ENCODE data around the gene FNDC5. TPM values are rescaled to one million over a fixed set of nuclear protein-coding genes. Genes with fewer than 3 reads are reported as not detected.

FNDC5 gene
- total RNA-seq, 6 experiments from 2014 or later, result 1.0 to 8.3 (median 2.4) TPM

- Histone ChIP-seq H3K4me3 (no peak overlapping the region), H3K4me1 (peaks cover 0 to 11% (median 0%) of the 10 kb centered on the region in 4 donors), H3K27me3 (no peaks in the 10 kb centered on the region), H3K27ac (no peak overlapping the region), H3K36me3 (no peaks in the 10 kb centered on the region), H3K9me3 (no peaks in the 10 kb centered on the region)
- WGBS (ENCODE audit: insufficient coverage, low coverage, low lambda C conversion rate, missing lambda C conversion rate), result 90% methylated on average over 2 of the region's 9 CpGs
- TF ChIP-seq CTCF (IDR thresholded peaks at IDR 0.05), result no peak
- DNase-seq, result no peak
- ATAC-seq, result no peak
- intact Hi-C loops (cut with DNase I), result no loop called here
These were observed 27.3 kb upstream of the FNDC5 start for GRCh38 chr1:32898056-32898455.

GRCh38 chr1:32897082-32898049 is 26.7 kb upstream of the FNDC5 start:
- no peaks in the 10 kb centered on the region for H3K27me3 ChIP-seq
- H3K4me1 ChIP-seq, result peaks cover 0 to 14% (median 0%) of the 10 kb centered on the region in 4 donors
- DNase-seq (no peak), ATAC-seq (no peak)
- no peak overlapping the region for H3K27ac ChIP-seq
- H3K36me3 ChIP-seq, result no peaks in the 10 kb centered on the region
- intact Hi-C loops (cut with DNase I), result no loop called here
- H3K9me3 ChIP-seq, result no peaks in the 10 kb centered on the region
- 76% methylated on average over 6 of the region's 11 CpGs for WGBS (ENCODE audit: insufficient coverage, low coverage, low lambda C conversion rate, missing lambda C conversion rate)
- H3K4me3 ChIP-seq, result no peak overlapping the region
- TF ChIP-seq POLR2A (IDR thresholded peaks at IDR 0.05), result no peak
- TF ChIP-seq CTCF (IDR thresholded peaks at IDR 0.05), result no peak

GRCh38 chr1:32896451-32896850 is 25.7 kb upstream of the FNDC5 start:
- H3K4me1 ChIP-seq, result peaks cover 0 to 14% (median 0%) of the 10 kb centered on the region in 4 donors
- no peaks in the 10 kb centered on the region for H3K36me3 ChIP-seq
- H3K9me3 ChIP-seq, result no peaks in the 10 kb centered on the region
- no CpG with 5 or more reads among the region's 5 CpGs for WGBS (ENCODE audit: insufficient coverage, low coverage, low lambda C conversion rate, missing lambda C conversion rate)
- intact Hi-C loops (cut with DNase I), result no loop called here
- ATAC-seq (no peak), DNase-seq (no peak)
- H3K4me3 ChIP-seq, result no peak overlapping the region
- H3K27me3 ChIP-seq, result no peaks in the 10 kb centered on the region
- H3K27ac ChIP-seq, result no peak overlapping the region
- TF ChIP-seq CTCF (IDR thresholded peaks at IDR 0.05) (no peak), POLR2A (IDR thresholded peaks at IDR 0.05) (no peak)

GRCh38 chr1:32895325-32896215 is 24.9 kb upstream of the FNDC5 start:
- WGBS (ENCODE audit: insufficient coverage, low coverage, low lambda C conversion rate, missing lambda C conversion rate), result 93% methylated on average over 3 of the region's 26 CpGs
- no peak overlapping the region for H3K27ac ChIP-seq
- no peaks in the 10 kb centered on the region for H3K27me3 ChIP-seq
- no peaks in the 10 kb centered on the region for H3K36me3 ChIP-seq
- no peaks in the 10 kb centered on the region for H3K9me3 ChIP-seq
- no peak overlapping the region for H3K4me3 ChIP-seq
- peak in 2 of 3 donors; percentile 73 to 82 for DNase-seq
- TF ChIP-seq CTCF (IDR thresholded peaks at IDR 0.05) (no peak), POLR2A (IDR thresholded peaks at IDR 0.05) (no peak)
- intact Hi-C loops (cut with DNase I), result no loop called here
- ATAC-seq, result peak; percentile 64 to 88 (median 66)
- peaks cover 0 to 11% (median 0%) of the 10 kb centered on the region in 4 donors for H3K4me1 ChIP-seq

Data from right lobe of liver (tissue), 6 donors.